PFSK-1 (cell line): Measurements from ENCODE around the gene GMEB2.

Experiments
- FOXP2 ChIP-seq: optimal IDR thresholded peaks from 2 replicates; pipeline ENCODE3; 2011; ENCODE audit warnings: borderline replicate concordance, control low read depth, inconsistent platforms; ENCODE audit not compliant: insufficient read depth; ENCODE audit errors: extremely low read length, extremely low read depth
- POLR2AphosphoS5 ChIP-seq: IDR thresholded peaks from 2 replicates; pipeline ENCODE4 v1.6.1; 2012; ENCODE audit warnings: low read depth, mild to moderate bottlenecking, control low read depth, low read length, moderate library complexity
- SIN3A ChIP-seq: IDR thresholded peaks from 2 replicates; pipeline ENCODE4 v1.6.1; 2012; ENCODE audit warnings: mild to moderate bottlenecking, low read length, moderate library complexity, borderline replicate concordance; ENCODE audit not compliant: insufficient read depth
- TAF1 ChIP-seq: IDR thresholded peaks from 2 replicates; pipeline ENCODE4 v1.6.1; 2012; ENCODE audit warnings: low read length, control low read depth, borderline replicate concordance; ENCODE audit not compliant: insufficient read depth
- TF ChIP-seq, protein P1 (sequence below), 2 experiments: IDR thresholded peaks; 2 replicates each; pipeline versions ENCODE4 v1.6.1 to v1.8.0; 2011 to 2012; ENCODE audit warnings: low read depth in 2 of 2, low read length in 2 of 2, control low read depth in 1 of 2, inconsistent platforms in 1 of 2, mild to moderate bottlenecking in 1 of 2, moderate library complexity in 1 of 2; ENCODE audit not compliant: insufficient read depth in 1 of 2

DNA sequence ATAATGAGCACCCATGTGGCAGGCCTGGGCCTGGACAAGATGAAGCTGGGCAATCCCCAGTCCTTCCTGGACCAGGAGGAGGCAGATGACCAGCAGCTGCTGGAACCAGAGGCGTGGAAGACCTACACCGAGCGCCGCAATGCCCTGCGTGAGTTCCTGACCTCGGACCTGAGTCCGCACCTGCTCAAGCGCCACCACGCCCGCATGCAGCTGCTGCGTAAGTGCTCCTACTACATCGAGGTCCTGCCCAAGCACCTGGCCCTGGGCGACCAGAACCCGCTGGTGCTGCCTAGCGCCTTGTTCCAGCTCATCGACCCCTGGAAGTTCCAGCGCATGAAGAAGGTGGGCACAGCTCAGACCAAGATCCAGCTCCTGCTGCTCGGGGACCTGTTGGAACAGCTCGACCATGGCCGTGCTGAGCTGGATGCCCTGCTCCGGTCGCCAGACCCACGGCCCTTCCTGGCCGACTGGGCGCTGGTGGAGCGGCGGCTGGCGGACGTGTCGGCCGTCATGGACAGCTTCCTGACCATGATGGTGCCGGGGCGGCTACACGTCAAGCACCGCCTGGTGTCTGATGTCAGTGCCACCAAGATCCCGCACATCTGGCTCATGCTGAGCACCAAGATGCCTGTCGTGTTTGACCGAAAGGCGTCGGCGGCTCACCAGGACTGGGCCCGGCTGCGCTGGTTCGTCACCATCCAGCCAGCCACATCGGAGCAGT, 71.1 kb downstream of the GMEB2 start:
- TF ChIP-seq, protein P1, sequence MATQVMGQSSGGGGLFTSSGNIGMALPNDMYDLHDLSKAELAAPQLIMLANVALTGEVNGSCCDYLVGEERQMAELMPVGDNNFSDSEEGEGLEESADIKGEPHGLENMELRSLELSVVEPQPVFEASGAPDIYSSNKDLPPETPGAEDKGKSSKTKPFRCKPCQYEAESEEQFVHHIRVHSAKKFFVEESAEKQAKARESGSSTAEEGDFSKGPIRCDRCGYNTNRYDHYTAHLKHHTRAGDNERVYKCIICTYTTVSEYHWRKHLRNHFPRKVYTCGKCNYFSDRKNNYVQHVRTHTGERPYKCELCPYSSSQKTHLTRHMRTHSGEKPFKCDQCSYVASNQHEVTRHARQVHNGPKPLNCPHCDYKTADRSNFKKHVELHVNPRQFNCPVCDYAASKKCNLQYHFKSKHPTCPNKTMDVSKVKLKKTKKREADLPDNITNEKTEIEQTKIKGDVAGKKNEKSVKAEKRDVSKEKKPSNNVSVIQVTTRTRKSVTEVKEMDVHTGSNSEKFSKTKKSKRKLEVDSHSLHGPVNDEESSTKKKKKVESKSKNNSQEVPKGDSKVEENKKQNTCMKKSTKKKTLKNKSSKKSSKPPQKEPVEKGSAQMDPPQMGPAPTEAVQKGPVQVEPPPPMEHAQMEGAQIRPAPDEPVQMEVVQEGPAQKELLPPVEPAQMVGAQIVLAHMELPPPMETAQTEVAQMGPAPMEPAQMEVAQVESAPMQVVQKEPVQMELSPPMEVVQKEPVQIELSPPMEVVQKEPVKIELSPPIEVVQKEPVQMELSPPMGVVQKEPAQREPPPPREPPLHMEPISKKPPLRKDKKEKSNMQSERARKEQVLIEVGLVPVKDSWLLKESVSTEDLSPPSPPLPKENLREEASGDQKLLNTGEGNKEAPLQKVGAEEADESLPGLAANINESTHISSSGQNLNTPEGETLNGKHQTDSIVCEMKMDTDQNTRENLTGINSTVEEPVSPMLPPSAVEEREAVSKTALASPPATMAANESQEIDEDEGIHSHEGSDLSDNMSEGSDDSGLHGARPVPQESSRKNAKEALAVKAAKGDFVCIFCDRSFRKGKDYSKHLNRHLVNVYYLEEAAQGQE (IDR thresholded peaks at IDR 0.05; ENCODE audit: insufficient read depth in 1 of 2, low read depth in 2 of 2, low read length in 2 of 2), result no peak
- TF ChIP-seq TAF1 (no peak), FOXP2 (no peak), SIN3A (no peak), POLR2AphosphoS5 (no peak)
